ENCODE data around the gene PRXL2C. TPM values are rescaled to one million over a fixed set of nuclear protein-coding genes. Genes with fewer than 3 reads are reported as not detected.
A peak's percentile ranks its signal among the peaks of the same experiment; 100 is the strongest.
"Not testable (repeated sequence)": the region's sequence is repeated elsewhere in the genome, so short reads cannot be mapped to it uniquely, and the experiment has no call there.

PRXL2C gene
- total RNA-seq, 1 donor from 2014 or later = 32.4 TPM

GRCh38 chr9:96618209-96619123 lies 36.7 kb downstream of the PRXL2C start:
- Histone ChIP-seq H3K36me3 (no peaks in the 10 kb centered on the region), H3K27me3 (no peaks in the 10 kb centered on the region), H3K27ac (peak overlapping the region; percentile 91 to 93), H3K4me1 (no peaks in the 10 kb centered on the region), H3K9me3 (no peaks in the 10 kb centered on the region), H3K4me3 (peak overlapping the region; percentile 98)
- TF ChIP-seq CTCF (IDR thresholded peaks at IDR 0.05) = no peak
- DNase-seq (ENCODE audit: low spot score in 2 of 2) = peak in 1 of 2 donors; percentile 89
- intact Hi-C loops (cut with DNase I) = loop anchor here (1.0 to 10.0 kb wide), 7 partner anchors 36 to 1111 kb away; partner anchors contain the start of genes SLC35D2 and ZNF367

- no peaks in the 10 kb centered on the region for H3K27me3 ChIP-seq
- no peaks in the 10 kb centered on the region for H3K9me3 ChIP-seq
- TF ChIP-seq CTCF (IDR thresholded peaks at IDR 0.05) = no peak
- no peaks in the 10 kb centered on the region for H3K36me3 ChIP-seq
- DNase-seq (ENCODE audit: low spot score in 2 of 2) = no peak
- H3K4me3 ChIP-seq = peak overlapping the region; percentile 98
- intact Hi-C loops (cut with DNase I) = loop anchor here (2.0 to 10.0 kb wide), 5 partner anchors 51 to 1110 kb away; partner anchors contain the start of genes SLC35D2 and ZNF367
- H3K4me1 ChIP-seq = peaks cover 0 to 5% of the 10 kb centered on the region in 2 donors
- peak overlapping the region; percentile 91 to 93 for H3K27ac ChIP-seq
These were observed 37.5 kb downstream of the PRXL2C start for GRCh38 chr9:96617439-96618185.

GRCh38 chr9:96616817-96617438 lies 38.2 kb downstream of the PRXL2C start:
- intact Hi-C loops (cut with DNase I) = loop anchor here (5.0 to 10.0 kb wide), 3 partner anchors 132 to 1110 kb away; partner anchors contain the start of gene SLC35D2
- Histone ChIP-seq H3K27me3 (no peaks in the 10 kb centered on the region), H3K9me3 (no peaks in the 10 kb centered on the region), H3K36me3 (no peaks in the 10 kb centered on the region), H3K4me1 (peaks cover 0 to 11% of the 10 kb centered on the region in 2 donors), H3K4me3 (no peak overlapping the region), H3K27ac (peak overlapping the region in 1 of 2 donors; percentile 30)
- no peak for TF ChIP-seq CTCF (IDR thresholded peaks at IDR 0.05)
- DNase-seq (ENCODE audit: low spot score in 2 of 2) = no peak

- intact Hi-C loops (cut with DNase I) = loop anchor here (5.0 to 10.0 kb wide), 3 partner anchors 131 to 1108 kb away; partner anchors contain the start of gene SLC35D2
- no peak for DNase-seq (ENCODE audit: low spot score in 2 of 2)
- TF ChIP-seq CTCF (IDR thresholded peaks at IDR 0.05) = no peak
- no peaks in the 10 kb centered on the region for H3K9me3 ChIP-seq
- H3K27me3 ChIP-seq = no peaks in the 10 kb centered on the region
- H3K4me3 ChIP-seq = no peak overlapping the region
- H3K4me1 ChIP-seq = peaks cover 0 to 25% of the 10 kb centered on the region in 2 donors
- no peaks in the 10 kb centered on the region for H3K36me3 ChIP-seq
- no peak overlapping the region for H3K27ac ChIP-seq
These were observed 39.7 kb downstream of the PRXL2C start for GRCh38 chr9:96615411-96615810.

- intact Hi-C loops (cut with DNase I) = loop anchor here (5.0 to 10.0 kb wide), 3 partner anchors 130 to 1107 kb away; partner anchors contain the start of gene SLC35D2
- H3K4me3 ChIP-seq; H3K27me3 ChIP-seq; H3K9me3 ChIP-seq; H3K36me3 ChIP-seq; DNase-seq (ENCODE audit: low spot score in 2 of 2): not testable (repeated sequence)
- Histone ChIP-seq H3K27ac (peak overlapping the region in 1 of 2 donors; percentile 6), H3K4me1 (peaks cover 0 to 29% of the 10 kb centered on the region in 2 donors)
These were observed 40.5 kb downstream of the PRXL2C start for GRCh38 chr9:96614664-96615063.

All from ascending aorta (tissue), 2 donors.